ENCODE measurements around the gene KLHDC7B.

- TF ChIP-seq ZNF274 (IDR thresholded peaks at IDR 0.05; ENCODE audit: low read depth, low read length) (no peak), SUZ12 (IDR thresholded peaks at IDR 0.05; ENCODE audit: extremely low read depth, insufficient read depth, insufficient read length) (no peak), YY1 (IDR thresholded peaks at IDR 0.05; ENCODE audit: insufficient read depth, insufficient read length) (no peak)
Measured at GRCh38 chr22:50544746-50545253, 899 bp upstream of the KLHDC7B start.
